Testis (tissue), 2 donors: Measurements from ENCODE around the gene ST6GAL2.

Experiments
- POLR2A ChIP-seq: fragments of 450-650 bp; IDR thresholded peaks from one replicate; pipeline ENCODE4 v1.6.1; 2017; ENCODE audit warnings: antibody characterized with exemption, mild to moderate bottlenecking, moderate library complexity
- TF ChIP-seq, protein P1 (sequence below), 3 experiments: fragments of 450-650 bp in 2 of 3; fragments of 200-600 bp in 1 of 3; sonication (generic) in 1 of 3; IDR thresholded peaks; one replicate each; pipeline ENCODE4 v1.5.1; 2016 to 2019; ENCODE audit warnings: antibody characterized with exemption in 3 of 3, mild to moderate bottlenecking in 2 of 3, moderate library complexity in 1 of 3

GRCh38 chr2:106894545-106894944 is 8.6 kb upstream of the ST6GAL2 start:
- TF ChIP-seq, protein P1, sequence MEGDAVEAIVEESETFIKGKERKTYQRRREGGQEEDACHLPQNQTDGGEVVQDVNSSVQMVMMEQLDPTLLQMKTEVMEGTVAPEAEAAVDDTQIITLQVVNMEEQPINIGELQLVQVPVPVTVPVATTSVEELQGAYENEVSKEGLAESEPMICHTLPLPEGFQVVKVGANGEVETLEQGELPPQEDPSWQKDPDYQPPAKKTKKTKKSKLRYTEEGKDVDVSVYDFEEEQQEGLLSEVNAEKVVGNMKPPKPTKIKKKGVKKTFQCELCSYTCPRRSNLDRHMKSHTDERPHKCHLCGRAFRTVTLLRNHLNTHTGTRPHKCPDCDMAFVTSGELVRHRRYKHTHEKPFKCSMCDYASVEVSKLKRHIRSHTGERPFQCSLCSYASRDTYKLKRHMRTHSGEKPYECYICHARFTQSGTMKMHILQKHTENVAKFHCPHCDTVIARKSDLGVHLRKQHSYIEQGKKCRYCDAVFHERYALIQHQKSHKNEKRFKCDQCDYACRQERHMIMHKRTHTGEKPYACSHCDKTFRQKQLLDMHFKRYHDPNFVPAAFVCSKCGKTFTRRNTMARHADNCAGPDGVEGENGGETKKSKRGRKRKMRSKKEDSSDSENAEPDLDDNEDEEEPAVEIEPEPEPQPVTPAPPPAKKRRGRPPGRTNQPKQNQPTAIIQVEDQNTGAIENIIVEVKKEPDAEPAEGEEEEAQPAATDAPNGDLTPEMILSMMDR (IDR thresholded peaks at IDR 0.05), result no peak
- no peak for TF ChIP-seq POLR2A
